Activated naive CD8-positive, alpha-beta T cell treated with anti-CD3 and anti-CD28 coated beads, Interleukin-2, amount 50 U/mL, for 24 hours (primary cell): Measurements from ENCODE around the gene MBD5.
A peak's percentile ranks its signal among the peaks of the same experiment; 100 is the strongest.

Experiments
- ATAC-seq: fragments of 150-1000 bp; cut with Tn5 transposase; one replicate; pipeline ENCODE4 v1.10.0; 2021
- DNase-seq: peaks from one replicate; pipeline ENCODE4 v3.0.0; 2021
- H3K27ac Mint-ChIP-seq: one replicate; pipeline ENCODE4 v1.8.0; 2021; ENCODE audit warnings: mild to moderate bottlenecking, mixed read lengths
- H3K27me3 Mint-ChIP-seq: one replicate; pipeline ENCODE4 v1.8.0; 2021; ENCODE audit warnings: mixed read lengths
- H3K36me3 Mint-ChIP-seq: one replicate; pipeline ENCODE4 v1.8.0; 2021; ENCODE audit warnings: low read depth, mixed read lengths
- H3K4me1 Mint-ChIP-seq: one replicate; pipeline ENCODE4 v1.8.0; 2021; ENCODE audit warnings: mixed read lengths
- H3K4me3 Mint-ChIP-seq: one replicate; pipeline ENCODE4 v1.8.0; 2021; ENCODE audit warnings: mild to moderate bottlenecking, moderate library complexity, mixed read lengths
- H3K9me3 Mint-ChIP-seq: one replicate; pipeline ENCODE4 v1.8.0; 2021; ENCODE audit warnings: mixed read lengths

Gene MBD5

DNA sequence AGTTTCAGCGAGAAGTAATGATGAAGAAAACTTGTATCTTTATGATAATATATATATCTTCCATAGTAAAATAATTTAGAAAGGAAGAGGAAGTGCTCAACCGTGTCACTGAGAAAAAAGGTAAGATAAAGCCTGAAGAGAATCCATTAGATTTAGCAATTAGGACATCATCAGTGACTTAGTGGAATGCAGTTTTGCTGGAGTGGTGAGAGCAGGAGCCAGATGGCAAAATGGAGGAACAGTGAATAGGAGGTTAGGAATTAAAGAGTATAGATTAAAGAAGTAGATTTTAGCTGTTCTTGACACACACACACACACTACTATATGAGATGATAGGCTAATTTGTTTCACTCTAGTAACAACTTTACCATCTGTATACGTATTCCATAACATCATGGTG, 466.5 kb downstream of the MBD5 start:
- no peaks in the 10 kb centered on the region for H3K27me3 Mint-ChIP-seq
- no peak overlapping the region for H3K27ac Mint-ChIP-seq
- H3K36me3 Mint-ChIP-seq, result peaks cover 5% of the 10 kb centered on the region
- ATAC-seq (no peak), DNase-seq (no peak)
- no peak overlapping the region for H3K4me3 Mint-ChIP-seq
- no peaks in the 10 kb centered on the region for H3K9me3 Mint-ChIP-seq
- no peaks in the 10 kb centered on the region for H3K4me1 Mint-ChIP-seq

DNA sequence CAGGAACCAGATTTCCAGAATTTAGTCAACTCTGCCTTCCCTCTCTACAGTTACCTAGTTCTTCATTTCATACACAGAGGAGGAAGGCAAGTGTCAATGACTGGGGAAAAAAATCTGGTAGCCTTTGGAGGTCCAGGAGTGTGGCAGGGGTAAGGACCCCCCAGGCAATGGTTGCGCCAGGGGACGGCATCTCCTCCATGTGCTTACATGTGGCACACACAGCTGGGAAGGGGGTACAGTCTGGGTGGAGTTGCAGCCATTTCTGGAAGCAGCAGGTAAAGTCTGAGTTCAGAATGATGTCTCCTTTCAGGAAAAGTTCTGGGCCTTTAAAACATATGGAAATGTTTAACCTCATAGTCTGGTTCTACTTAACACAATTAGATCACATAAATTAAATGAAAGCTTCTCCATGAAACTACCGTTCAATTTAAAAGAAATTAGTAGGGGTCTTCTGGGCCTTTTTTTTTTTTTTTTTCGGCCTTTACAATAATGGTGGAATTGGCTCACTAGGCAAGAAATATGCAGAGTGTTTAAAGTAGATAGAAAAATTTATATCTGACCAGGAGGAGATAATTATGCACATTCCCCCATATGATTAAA, 470.0 kb downstream of the MBD5 start:
- H3K36me3 Mint-ChIP-seq, result peaks cover 5% of the 10 kb centered on the region
- no peak overlapping the region for H3K4me3 Mint-ChIP-seq
- ATAC-seq, result no peak
- no peak for DNase-seq
- H3K4me1 Mint-ChIP-seq, result peaks cover 2% of the 10 kb centered on the region
- H3K27ac Mint-ChIP-seq, result no peak overlapping the region
- no peaks in the 10 kb centered on the region for H3K27me3 Mint-ChIP-seq
- H3K9me3 Mint-ChIP-seq, result no peaks in the 10 kb centered on the region

DNA sequence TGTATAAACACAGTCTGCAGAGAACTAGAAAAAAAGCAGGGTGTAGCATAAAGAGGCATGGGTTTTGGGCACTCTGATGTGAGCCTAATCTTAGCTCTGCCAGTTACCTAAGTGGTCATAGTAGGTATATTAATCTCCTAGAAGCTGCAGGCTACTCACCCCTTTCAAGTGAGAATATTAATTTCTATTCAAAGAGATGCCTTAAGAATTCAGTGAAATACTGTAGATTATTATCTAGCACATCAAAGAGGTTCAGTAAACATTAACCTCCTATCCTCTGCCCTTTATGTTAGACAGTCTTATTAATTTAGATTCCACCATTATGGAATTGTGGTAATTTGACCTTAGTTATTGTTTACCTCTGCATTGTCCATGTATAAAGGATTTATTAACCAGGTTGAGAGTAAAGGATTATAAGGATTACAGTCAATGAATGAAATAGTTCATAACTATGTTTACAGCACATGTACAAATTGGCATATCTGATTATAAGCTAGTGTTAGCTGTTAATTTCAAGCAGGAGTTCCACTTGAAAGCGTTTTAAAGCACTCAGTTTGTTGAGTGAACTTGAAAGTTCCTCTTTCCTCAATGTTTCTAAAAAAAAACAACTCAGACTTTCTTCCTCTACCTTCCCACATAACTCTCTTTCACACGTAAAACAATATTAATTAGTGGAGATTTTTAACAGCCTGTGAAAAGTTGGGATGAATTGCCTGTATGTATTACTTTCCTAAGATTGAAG, 473.1 kb downstream of the MBD5 start:
- ATAC-seq (no peak), DNase-seq (no peak)
- Mint-ChIP-seq H3K4me1 (peaks cover 2% of the 10 kb centered on the region), H3K27ac (no peak overlapping the region), H3K27me3 (no peaks in the 10 kb centered on the region), H3K9me3 (no peaks in the 10 kb centered on the region), H3K4me3 (no peak overlapping the region), H3K36me3 (peaks cover 5% of the 10 kb centered on the region)

DNA sequence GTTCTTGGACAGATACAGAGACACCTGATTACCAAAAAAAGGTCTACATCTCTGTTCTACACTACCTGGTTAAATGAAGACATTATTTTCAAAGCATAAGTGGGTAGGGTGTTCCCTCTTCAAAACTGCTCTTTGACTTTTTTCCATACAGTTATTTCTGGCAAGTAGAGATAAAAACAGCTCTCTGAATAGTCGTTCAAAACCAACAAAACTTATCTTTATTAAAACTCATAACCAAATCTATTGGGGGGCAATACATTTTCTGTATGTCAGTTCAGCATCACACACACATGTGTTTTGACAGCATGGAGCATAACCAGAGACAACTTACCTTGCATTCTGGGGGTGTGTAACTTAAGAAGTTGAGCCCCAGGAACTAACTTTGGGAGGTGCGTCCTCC, 474.7 kb downstream of the MBD5 start:
- Mint-ChIP-seq H3K36me3 (no peaks in the 10 kb centered on the region), H3K9me3 (no peaks in the 10 kb centered on the region), H3K4me1 (peaks cover 2% of the 10 kb centered on the region), H3K4me3 (no peak overlapping the region), H3K27ac (no peak overlapping the region), H3K27me3 (no peaks in the 10 kb centered on the region)
- ATAC-seq, result no peak
- DNase-seq, result no peak

DNA sequence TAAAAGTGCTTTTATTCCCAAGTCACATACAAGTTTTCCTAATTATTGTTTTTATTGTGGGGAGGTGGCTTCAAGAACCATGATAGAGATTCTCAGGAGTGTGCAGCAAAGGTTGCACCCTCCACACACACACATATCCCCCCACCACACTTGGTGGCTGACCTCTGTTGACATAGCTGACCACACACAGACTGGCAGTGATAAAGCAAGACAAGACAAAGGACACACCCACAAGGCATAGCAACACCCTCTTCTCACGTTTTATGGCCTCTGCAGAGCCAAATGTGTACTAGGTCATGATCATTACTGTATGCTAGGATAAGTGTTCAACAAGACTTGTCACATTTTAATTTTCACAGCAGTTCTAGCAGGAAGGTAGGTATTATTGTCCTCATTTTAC, 480.7 kb downstream of the MBD5 start:
- ATAC-seq (no peak), DNase-seq (no peak)
- Mint-ChIP-seq H3K27ac (no peak overlapping the region), H3K4me3 (no peak overlapping the region), H3K36me3 (no peaks in the 10 kb centered on the region), H3K9me3 (no peaks in the 10 kb centered on the region), H3K27me3 (no peaks in the 10 kb centered on the region), H3K4me1 (no peaks in the 10 kb centered on the region)

DNA sequence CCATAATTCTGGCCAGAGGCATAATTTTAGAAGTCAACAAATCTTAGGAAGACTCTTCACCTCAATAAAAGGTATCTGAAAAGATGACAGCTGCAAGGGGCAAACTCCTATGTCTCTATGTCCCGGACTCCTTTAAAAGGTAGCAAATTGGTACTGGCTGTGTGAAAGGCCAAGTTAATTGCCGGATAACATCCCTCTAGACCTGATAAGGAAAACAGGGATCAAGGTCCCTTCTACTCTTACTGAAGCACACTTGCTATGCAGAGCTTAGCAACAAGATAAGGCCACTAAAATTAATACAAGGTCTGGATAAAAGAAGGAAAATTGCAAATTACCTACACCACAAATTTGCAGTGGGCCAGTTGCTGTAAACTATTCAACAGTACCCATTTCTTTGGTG, 482.6 kb downstream of the MBD5 start:
- ATAC-seq, result no peak
- H3K36me3 Mint-ChIP-seq, result no peaks in the 10 kb centered on the region
- no peaks in the 10 kb centered on the region for H3K9me3 Mint-ChIP-seq
- H3K27me3 Mint-ChIP-seq, result no peaks in the 10 kb centered on the region
- no peaks in the 10 kb centered on the region for H3K4me1 Mint-ChIP-seq
- no peak for DNase-seq
- H3K27ac Mint-ChIP-seq, result no peak overlapping the region
- H3K4me3 Mint-ChIP-seq, result no peak overlapping the region

DNA sequence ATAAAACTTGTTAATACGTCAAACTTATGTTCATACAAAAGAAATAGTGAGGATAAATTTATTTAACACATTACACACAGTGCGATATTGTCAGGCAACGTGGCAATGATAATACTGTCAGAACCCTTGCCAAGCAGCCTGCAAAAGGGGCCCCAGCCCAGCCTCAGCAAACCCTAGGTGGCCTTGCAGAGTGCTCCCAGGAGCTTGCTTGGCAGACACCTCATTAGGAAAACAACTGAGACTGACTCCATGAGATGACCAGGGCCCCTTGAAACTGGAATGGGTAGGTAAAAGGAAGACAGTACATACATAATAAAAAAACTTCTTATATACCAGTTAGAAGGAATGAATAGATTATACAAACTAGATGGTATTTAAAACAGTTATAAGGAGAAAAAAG, 487.1 kb downstream of the MBD5 start:
- Mint-ChIP-seq H3K4me3 (no peak overlapping the region), H3K4me1 (peaks cover 21% of the 10 kb centered on the region), H3K27ac (no peak overlapping the region), H3K9me3 (no peaks in the 10 kb centered on the region), H3K27me3 (no peaks in the 10 kb centered on the region), H3K36me3 (no peaks in the 10 kb centered on the region)
- no peak for ATAC-seq
- no peak for DNase-seq

DNA sequence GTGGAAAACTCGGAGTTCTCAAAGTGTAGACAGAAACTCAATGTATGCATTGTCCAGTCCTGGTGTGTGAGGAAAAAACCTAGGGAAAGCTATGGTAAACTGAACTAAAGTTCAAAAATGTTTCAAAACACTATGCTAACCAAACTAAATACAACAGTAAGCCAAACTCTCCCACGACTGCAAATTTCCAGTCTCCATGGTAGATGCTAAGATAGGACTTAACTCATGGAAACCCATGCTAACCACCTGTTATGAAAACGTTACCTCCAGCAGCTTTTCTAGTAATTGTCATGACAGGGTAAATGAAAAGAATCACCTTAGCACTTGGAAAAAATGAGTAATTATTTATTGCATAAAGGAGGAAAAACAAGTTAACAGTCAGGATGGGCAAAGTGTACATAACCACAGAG, 488.0 kb downstream of the MBD5 start:
- Mint-ChIP-seq H3K36me3 (no peaks in the 10 kb centered on the region), H3K27ac (peak overlapping the region; percentile 82), H3K27me3 (no peaks in the 10 kb centered on the region), H3K9me3 (no peaks in the 10 kb centered on the region), H3K4me1 (peaks cover 22% of the 10 kb centered on the region), H3K4me3 (peak overlapping the region; percentile 59)
- ATAC-seq (peak; percentile 33), DNase-seq (no peak)

DNA sequence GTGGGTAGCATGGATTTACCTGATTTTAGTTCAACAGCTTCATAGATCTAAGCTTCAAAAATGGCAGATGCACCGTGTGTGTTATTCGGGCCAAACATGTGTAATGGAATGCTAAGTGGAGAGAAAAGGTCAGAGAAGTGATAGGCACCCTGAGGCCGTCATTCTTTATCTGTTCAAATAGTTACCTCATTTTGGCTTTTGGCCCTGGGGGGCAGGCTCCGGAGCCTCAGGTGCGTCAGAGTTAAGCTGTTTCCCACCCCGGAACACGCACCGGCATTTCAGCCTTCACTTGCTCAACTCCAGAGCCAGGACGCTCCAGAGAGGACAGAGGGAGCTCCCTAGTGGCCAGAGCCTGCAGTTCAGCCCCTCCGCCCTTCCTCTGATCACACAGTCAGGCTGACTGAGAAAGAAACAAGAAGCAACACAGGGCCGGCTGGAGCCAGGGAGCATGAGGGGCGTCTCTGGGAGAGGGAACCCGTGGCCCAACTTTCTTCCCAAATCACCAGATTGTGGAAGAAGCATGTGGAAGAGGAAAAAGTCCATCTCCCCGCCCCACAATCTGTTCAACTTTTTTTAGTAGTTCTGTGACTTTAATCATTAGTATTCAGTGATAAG, 488.5 kb downstream of the MBD5 start:
- ATAC-seq, result peak; percentile 100
- peak overlapping the region; percentile 59 for H3K4me3 Mint-ChIP-seq
- no peaks in the 10 kb centered on the region for H3K36me3 Mint-ChIP-seq
- DNase-seq, result peak; percentile 86
- H3K9me3 Mint-ChIP-seq, result no peaks in the 10 kb centered on the region
- H3K27ac Mint-ChIP-seq, result peak overlapping the region; percentile 82
- H3K4me1 Mint-ChIP-seq, result peaks cover 22% of the 10 kb centered on the region
- H3K27me3 Mint-ChIP-seq, result no peaks in the 10 kb centered on the region

DNA sequence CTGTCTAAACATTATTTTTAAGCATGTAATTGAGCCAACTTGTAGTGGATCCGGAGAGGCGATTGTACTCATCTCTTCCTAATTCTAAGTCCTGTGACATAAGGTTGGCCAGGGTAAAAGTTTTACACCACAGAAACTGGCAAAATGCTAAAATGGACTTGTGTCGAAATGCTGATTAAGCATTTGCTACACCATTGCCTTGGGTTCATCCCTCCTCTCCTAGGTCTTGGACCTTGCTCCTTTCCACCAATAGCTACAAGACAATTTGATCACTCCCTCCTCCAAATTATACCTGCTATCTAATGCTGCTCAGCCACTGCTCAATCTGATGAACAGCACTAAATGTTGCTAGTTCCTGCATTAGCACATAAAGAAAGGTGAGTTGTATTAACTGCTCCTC, 491.0 kb downstream of the MBD5 start:
- no peaks in the 10 kb centered on the region for H3K36me3 Mint-ChIP-seq
- ATAC-seq (no peak), DNase-seq (no peak)
- no peak overlapping the region for H3K27ac Mint-ChIP-seq
- peaks cover 28% of the 10 kb centered on the region for H3K4me1 Mint-ChIP-seq
- H3K4me3 Mint-ChIP-seq, result no peak overlapping the region
- no peaks in the 10 kb centered on the region for H3K9me3 Mint-ChIP-seq
- H3K27me3 Mint-ChIP-seq, result no peaks in the 10 kb centered on the region

DNA sequence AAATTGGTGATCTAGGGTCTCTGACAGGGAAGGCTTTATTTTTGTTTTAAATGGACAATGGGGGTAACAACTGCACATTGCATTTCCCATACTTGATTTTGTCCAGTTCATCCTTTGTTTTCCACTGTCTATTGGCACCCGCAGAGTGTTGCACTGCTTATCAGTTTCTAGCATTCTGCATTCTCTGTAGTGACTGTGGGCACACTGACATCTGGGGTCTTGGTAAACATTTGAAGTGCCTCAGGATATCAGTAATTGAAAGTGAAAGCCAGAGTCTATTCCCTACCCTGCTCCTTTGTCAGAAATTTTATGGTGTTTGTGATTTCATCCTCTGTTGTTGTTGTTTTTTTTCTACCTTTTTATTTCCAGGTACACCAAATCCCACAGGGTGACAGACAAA, 491.6 kb downstream of the MBD5 start:
- H3K4me1 Mint-ChIP-seq, result peaks cover 28% of the 10 kb centered on the region
- H3K27ac Mint-ChIP-seq, result no peak overlapping the region
- H3K36me3 Mint-ChIP-seq, result no peaks in the 10 kb centered on the region
- DNase-seq, result no peak
- no peaks in the 10 kb centered on the region for H3K27me3 Mint-ChIP-seq
- H3K9me3 Mint-ChIP-seq, result no peaks in the 10 kb centered on the region
- no peak overlapping the region for H3K4me3 Mint-ChIP-seq
- no peak for ATAC-seq

DNA sequence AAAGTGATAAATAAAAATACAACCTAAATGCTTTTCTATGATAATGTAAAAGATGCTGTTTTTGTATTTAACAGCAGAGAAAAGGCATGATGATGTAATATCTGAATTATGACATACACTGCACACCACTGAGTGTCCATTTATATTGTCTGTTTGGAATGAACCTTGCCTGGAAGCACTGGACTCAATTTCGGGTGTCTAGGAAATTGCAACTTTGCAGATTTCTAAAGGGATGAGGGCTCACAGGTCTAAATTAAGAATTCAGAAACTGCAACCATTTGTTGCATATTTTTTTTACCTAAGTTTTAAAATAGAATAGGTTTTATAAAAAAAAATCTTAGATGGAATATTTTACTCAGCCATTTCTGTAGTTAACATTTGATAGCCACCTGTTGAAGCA, 492.5 kb downstream of the MBD5 start:
- Mint-ChIP-seq H3K9me3 (no peaks in the 10 kb centered on the region), H3K4me1 (peaks cover 28% of the 10 kb centered on the region), H3K4me3 (no peak overlapping the region), H3K27ac (no peak overlapping the region), H3K27me3 (no peaks in the 10 kb centered on the region), H3K36me3 (no peaks in the 10 kb centered on the region)
- no peak for DNase-seq
- no peak for ATAC-seq

DNA sequence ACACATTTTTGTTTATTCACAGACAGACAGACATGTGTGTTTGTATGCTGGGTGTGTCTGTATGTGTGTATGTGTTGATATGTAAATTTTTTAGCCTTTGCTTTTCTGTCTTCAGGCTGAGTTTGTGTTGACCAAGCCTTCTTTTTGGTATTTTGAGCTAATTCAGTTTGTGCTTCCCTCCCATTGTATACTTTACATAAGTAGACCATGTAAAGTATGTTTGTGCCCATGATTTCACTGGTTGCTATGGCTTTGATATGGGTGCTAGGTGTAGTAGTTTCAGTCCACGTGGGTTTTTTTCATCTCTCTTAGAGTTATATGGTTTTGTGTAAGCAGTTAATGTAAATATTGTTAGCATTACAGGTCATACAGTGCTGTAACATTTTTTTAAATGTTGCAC, 494.2 kb downstream of the MBD5 start:
- H3K36me3 Mint-ChIP-seq, result no peaks in the 10 kb centered on the region
- ATAC-seq (no peak), DNase-seq (no peak)
- H3K9me3 Mint-ChIP-seq, result no peaks in the 10 kb centered on the region
- H3K4me3 Mint-ChIP-seq, result no peak overlapping the region
- no peaks in the 10 kb centered on the region for H3K27me3 Mint-ChIP-seq
- no peak overlapping the region for H3K27ac Mint-ChIP-seq
- H3K4me1 Mint-ChIP-seq, result peaks cover 13% of the 10 kb centered on the region

DNA sequence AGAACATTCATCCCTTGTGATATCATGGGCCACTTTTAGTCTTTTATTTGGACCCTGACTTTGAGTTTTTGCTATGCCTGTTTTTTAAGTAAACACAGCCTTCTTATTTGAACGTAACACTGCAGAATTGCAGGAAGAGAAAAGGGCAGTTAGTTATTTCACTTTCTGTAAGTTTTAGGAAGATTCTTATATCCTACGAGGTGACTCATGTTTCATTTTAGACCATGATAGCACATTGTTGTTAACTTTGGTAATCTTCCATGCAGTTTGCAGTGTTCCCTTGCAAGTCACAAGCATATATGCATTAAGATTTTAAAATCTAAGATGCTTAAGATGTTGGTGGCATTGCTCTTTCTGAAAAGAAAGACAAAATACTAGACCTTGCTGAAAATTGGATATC, 495.1 kb downstream of the MBD5 start:
- no peak for DNase-seq
- no peak overlapping the region for H3K4me3 Mint-ChIP-seq
- H3K27ac Mint-ChIP-seq, result no peak overlapping the region
- ATAC-seq, result no peak
- no peaks in the 10 kb centered on the region for H3K27me3 Mint-ChIP-seq
- H3K4me1 Mint-ChIP-seq, result peaks cover 13% of the 10 kb centered on the region
- no peaks in the 10 kb centered on the region for H3K9me3 Mint-ChIP-seq
- no peaks in the 10 kb centered on the region for H3K36me3 Mint-ChIP-seq

DNA sequence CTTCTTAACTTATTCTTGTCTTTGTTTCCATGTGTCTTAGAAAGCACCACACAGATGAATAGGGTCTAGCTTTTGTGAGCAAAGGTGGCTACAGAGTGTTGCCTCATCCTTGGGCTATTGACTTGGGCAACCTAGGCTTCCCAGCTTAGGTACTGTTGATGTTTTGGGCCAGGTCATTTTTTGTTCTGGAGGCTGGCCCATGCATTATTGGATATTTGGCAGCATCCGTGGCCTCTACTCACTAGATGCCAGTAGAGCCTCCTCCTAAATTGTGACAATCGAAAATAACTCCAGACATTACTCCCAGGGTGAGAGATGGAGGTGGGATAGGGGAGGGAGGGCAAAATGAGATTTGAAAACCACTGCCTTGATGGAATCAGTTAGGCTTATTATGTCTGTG, 496.4 kb downstream of the MBD5 start:
- Mint-ChIP-seq H3K27me3 (no peaks in the 10 kb centered on the region), H3K9me3 (no peaks in the 10 kb centered on the region), H3K4me3 (no peak overlapping the region), H3K27ac (no peak overlapping the region), H3K4me1 (peaks cover 20% of the 10 kb centered on the region), H3K36me3 (no peaks in the 10 kb centered on the region)
- DNase-seq (no peak), ATAC-seq (no peak)
